ENCODE measurements around the gene MGMT. TPM values are rescaled to one million over a fixed set of nuclear protein-coding genes. Genes with fewer than 3 reads are reported as not detected.

MGMT gene
- total and polyA plus RNA-seq, 2 of the 4 experiments (the other 2 are of a cell fraction): 11.5 to 17.8 TPM

GRCh38 chr10:129811208-129811607 is 344.2 kb downstream of the MGMT start:
- BruUV-seq (replicated peaks): no TSS peak

More at GRCh38 chr10:129811208-129811607, 344.2 kb downstream of the MGMT start:
- Histone ChIP-seq H3K27me3 (ENCODE audit: control insufficient read depth, insufficient read depth, low read length) (no peaks in the 10 kb centered on the region), H3K56ac (ENCODE audit: extremely low read depth, insufficient read depth, low read length) (no peak overlapping the region), H2BK120ac (ENCODE audit: low read depth, low read length) (no peak overlapping the region), H2BK5ac (ENCODE audit: low read depth, low read length, poor library complexity, severe bottlenecking) (no peak overlapping the region), H4K91ac (ENCODE audit: insufficient read depth, low read depth, low read length) (no peak overlapping the region), H2AFZ (replicated peaks; ENCODE audit: low read length, poor library complexity) (no peak overlapping the region), H3K4me1 (ENCODE audit: control insufficient read depth, insufficient read depth, low read length) (no peaks in the 10 kb centered on the region), H3K4me3 (ENCODE audit: insufficient read depth, low read depth, low read length) (no peak overlapping the region), H3K36me3 (ENCODE audit: control insufficient read depth, insufficient read depth, low read length) (no peaks in the 10 kb centered on the region), H4K8ac (ENCODE audit: low read depth in 2 of 2, low read length in 2 of 2) (no peak overlapping the region), H2AK9ac (replicated peaks; ENCODE audit: low read depth, low read length, poor library complexity) (no peak overlapping the region), H3K9me3 (ENCODE audit: control insufficient read depth, insufficient read depth, low read length) (peaks cover 36% of the 10 kb centered on the region), H2BK20ac (ENCODE audit: low read depth, low read length) (no peak overlapping the region), H3K14ac (replicated peaks; ENCODE audit: low read depth, low read length) (no peak overlapping the region), H3K27ac (ENCODE audit: insufficient read depth, low read length) (no peak overlapping the region), H3K23ac (ENCODE audit: low read depth, low read length) (no peak overlapping the region), H3K4me2 (ENCODE audit: low read depth, low read length) (no peak overlapping the region), H3K18ac (ENCODE audit: low read depth, low read length) (no peak overlapping the region), H2BK15ac (ENCODE audit: low read depth, low read length) (no peak overlapping the region), H3K9me1 (ENCODE audit: insufficient read depth, low read length) (no peaks in the 10 kb centered on the region), H4K20me1 (ENCODE audit: insufficient read depth, low read length) (no peaks in the 10 kb centered on the region), H3K9ac (ENCODE audit: low read depth, low read length) (no peak overlapping the region), H3K4ac (ENCODE audit: low read depth, low read length) (no peak overlapping the region), H2AK5ac (ENCODE audit: low read depth, low read length) (no peak overlapping the region), H3K79me1 (ENCODE audit: low read depth in 1 of 2, low read length in 2 of 2) (no peaks in the 10 kb centered on the region), H4K5ac (ENCODE audit: low read depth, low read length) (no peak overlapping the region)
- CTCF ChIA-PET: no interaction called here
- POLR2A ChIA-PET (ENCODE audit: unreplicated experiment): no interaction called here
- in situ Hi-C loops (cut with MboI; ENCODE audit: low sequenced_read_pairs): no loop called here
- no CpG with 5 or more reads among the region's 9 CpGs for WGBS, 2 experiments (ENCODE audit: extremely low coverage in 2 of 2, insufficient read length in 1 of 2)
- no peak for ATAC-seq (ENCODE audit: low read depth)
- no peak for DNase-seq
- dilution Hi-C loops (cut with HindIII; ENCODE audit: low sequenced_read_pairs, unreplicated experiment): no loop called here
- intact Hi-C loops (cut with micrococcal nuclease): no loop called here
- TF ChIP-seq RFX5 (IDR thresholded peaks at IDR 0.05; ENCODE audit: low read depth, low read length) (no peak), RCOR1 (IDR thresholded peaks at IDR 0.05; ENCODE audit: insufficient replicate concordance, low read length) (no peak)
- TF ChIP-seq, protein P1, sequence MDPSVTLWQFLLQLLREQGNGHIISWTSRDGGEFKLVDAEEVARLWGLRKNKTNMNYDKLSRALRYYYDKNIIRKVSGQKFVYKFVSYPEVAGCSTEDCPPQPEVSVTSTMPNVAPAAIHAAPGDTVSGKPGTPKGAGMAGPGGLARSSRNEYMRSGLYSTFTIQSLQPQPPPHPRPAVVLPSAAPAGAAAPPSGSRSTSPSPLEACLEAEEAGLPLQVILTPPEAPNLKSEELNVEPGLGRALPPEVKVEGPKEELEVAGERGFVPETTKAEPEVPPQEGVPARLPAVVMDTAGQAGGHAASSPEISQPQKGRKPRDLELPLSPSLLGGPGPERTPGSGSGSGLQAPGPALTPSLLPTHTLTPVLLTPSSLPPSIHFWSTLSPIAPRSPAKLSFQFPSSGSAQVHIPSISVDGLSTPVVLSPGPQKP (IDR thresholded peaks at IDR 0.05; ENCODE audit: borderline replicate concordance, low read depth, low read length): no peak

Data from IMR-90 (cell line).